H1 (cell line): ENCODE measurements around the gene CEP192. TPM values are rescaled to one million over a fixed set of nuclear protein-coding genes. Genes with fewer than 3 reads are reported as not detected.

Source experiments
- CTCF ChIA-PET: fragments of 300-600 bp; sonication (Branson Sonifier 250); formaldehyde crosslinking; loops from one replicate; lab custom pipeline; 2021; ENCODE audit not compliant: partially characterized antibody; lab: Charles Lee
- POLR2A ChIA-PET: fragments of 300-600 bp; sonication (Branson Sonifier 250); formaldehyde crosslinking; loops from one replicate; lab custom pipeline; 2021; ENCODE audit warnings: inconsistent platforms; ENCODE audit not compliant: partially characterized antibody; lab: Charles Lee
- DNase-seq, 2 experiments: peaks; one replicate each; pipeline versions ENCODE4 v3.0.0 to v3.0.0-alpha.2; 2010 to 2022; ENCODE audit warnings: low spot score in 2 of 2, low read depth in 1 of 2, mixed read lengths in 1 of 2
- FAIRE-seq: peaks from 2 replicates; lab custom pipeline; 2011; peaks lifted over from hg19 to GRCh38; lab: Jason Lieb, UNC
- H2AFZ ChIP-seq: 2 replicates; pipeline ENCODE4 v1.8.1; 2012; ENCODE audit warnings: low read length, inconsistent platforms
- H2AK5ac ChIP-seq: 2 replicates; pipeline ENCODE4 v1.6.1; 2013; ENCODE audit warnings: low read depth, low read length
- H2BK120ac ChIP-seq: replicated peaks from 2 replicates; pipeline ENCODE3; 2013; ENCODE audit warnings: low read depth, low read length, inconsistent platforms
- H2BK12ac ChIP-seq: 2 replicates; pipeline ENCODE4 v1.6.1; 2013; ENCODE audit warnings: low read depth, low read length
- H2BK15ac ChIP-seq: 2 replicates; pipeline ENCODE4 v1.6.1; 2013; ENCODE audit warnings: low read length
- H2BK20ac ChIP-seq: 2 replicates; pipeline ENCODE4 v1.6.1; 2013; ENCODE audit warnings: low read length
- H2BK5ac ChIP-seq: 2 replicates; pipeline ENCODE4 v1.6.1; 2013; ENCODE audit warnings: low read depth, low read length
- H3K14ac ChIP-seq: 2 replicates; pipeline ENCODE4 v1.6.1; 2013; ENCODE audit warnings: inconsistent platforms; ENCODE audit not compliant: insufficient read length
- H3K18ac ChIP-seq: 2 replicates; pipeline ENCODE4 v1.6.1; 2013; ENCODE audit warnings: low read length; ENCODE audit errors: extremely low read depth
- H3K23ac ChIP-seq: 2 replicates; pipeline ENCODE4 v1.6.1; 2013; ENCODE audit warnings: inconsistent platforms; ENCODE audit not compliant: insufficient read length
- H3K23me2 ChIP-seq: 2 replicates; pipeline ENCODE4 v1.6.1; 2013; ENCODE audit warnings: low read depth, low read length
- H3K27ac ChIP-seq: 2 replicates; pipeline ENCODE4 v1.6.1; 2011; ENCODE audit warnings: low read depth, low read length, inconsistent platforms
- H3K27me3 ChIP-seq, 4 experiments: replicated peaks in 1 of 4; 1 replicate in 1 of 4; 2 replicates in 3 of 4; pipeline versions ENCODE4 v1.6.1 to v1.8.1; 2011 to 2013; ENCODE audit warnings: low read length in 3 of 4, mild to moderate bottlenecking in 3 of 4, inconsistent platforms in 2 of 4, mixed read lengths in 2 of 4, moderate library complexity in 1 of 4; ENCODE audit not compliant: control insufficient read depth in 3 of 4, insufficient read depth in 3 of 4; ENCODE audit errors: extremely low read depth in 1 of 4
- H3K36me3 ChIP-seq, 4 experiments: 2 replicates each; pipeline versions ENCODE4 v1.6.1 to v1.8.1; 2011 to 2013; ENCODE audit warnings: mild to moderate bottlenecking in 4 of 4, low read length in 3 of 4, moderate library complexity in 2 of 4, control low read depth in 1 of 4, inconsistent platforms in 1 of 4; ENCODE audit not compliant: insufficient read depth in 4 of 4, control insufficient read depth in 2 of 4
- H3K4ac ChIP-seq: replicated peaks from 2 replicates; pipeline ENCODE3; 2013; ENCODE audit warnings: low read length, low read depth, mixed read lengths, inconsistent platforms; ENCODE audit not compliant: insufficient read length
- H3K4me1 ChIP-seq, 4 experiments: replicated peaks in 1 of 4; 1 replicate in 1 of 4; 2 replicates in 3 of 4; pipeline versions ENCODE4 v1.6.1 to v1.8.1; 2011 to 2013; ENCODE audit warnings: low read length in 3 of 4, inconsistent platforms in 2 of 4, mixed read lengths in 1 of 4; ENCODE audit not compliant: insufficient read depth in 4 of 4, control insufficient read depth in 3 of 4
- H3K4me2 ChIP-seq, 2 experiments: 2 replicates each; pipeline versions ENCODE4 v1.6.1 to v1.8.1; 2011 to 2013; ENCODE audit warnings: low read depth in 2 of 2, low read length in 2 of 2, control low read depth in 1 of 2, inconsistent platforms in 1 of 2, mild to moderate bottlenecking in 1 of 2; ENCODE audit not compliant: insufficient read depth in 1 of 2
- H3K4me3 ChIP-seq, 4 experiments: fragments of 200-600, 300-600 bp in 1 of 4; sonication (generic), shearing (Covaris generic), sonication (Bioruptor Twin) in 1 of 4; 2 replicates each; pipeline versions ENCODE4 v1.5.1 to v1.8.1; 2011 to 2016; ENCODE audit warnings: low read length in 4 of 4, low read depth in 3 of 4, control low read depth in 2 of 4, inconsistent platforms in 2 of 4, mild to moderate bottlenecking in 2 of 4, mixed read lengths in 1 of 4, moderate library complexity in 1 of 4; ENCODE audit not compliant: insufficient read depth in 2 of 4; ENCODE audit errors: extremely low read depth in 1 of 4
- H3K56ac ChIP-seq: replicated peaks from 2 replicates; pipeline ENCODE3; 2013; ENCODE audit warnings: low read depth, mild to moderate bottlenecking, mixed read lengths, low read length, inconsistent platforms; ENCODE audit not compliant: insufficient read length
- H3K79me1 ChIP-seq: 2 replicates; pipeline ENCODE4 v1.6.1; 2013; ENCODE audit warnings: low read depth, low read length, control low read depth
- H3K79me2 ChIP-seq, 2 experiments: 2 replicates each; pipeline versions ENCODE4 v1.6.1 to v1.8.1; 2012 to 2013; ENCODE audit warnings: low read length in 2 of 2, mild to moderate bottlenecking in 2 of 2, inconsistent platforms in 1 of 2; ENCODE audit not compliant: insufficient read depth in 2 of 2, control insufficient read depth in 1 of 2
- H3K9ac ChIP-seq, 4 experiments: replicated peaks in 1 of 4; 1 replicate in 1 of 4; 2 replicates in 3 of 4; pipeline versions ENCODE4 v1.6.1 to v1.8.1; 2011 to 2013; ENCODE audit warnings: low read depth in 3 of 4, low read length in 3 of 4, control low read depth in 2 of 4, mild to moderate bottlenecking in 2 of 4, moderate library complexity in 2 of 4, inconsistent platforms in 1 of 4; ENCODE audit errors: extremely low read depth in 1 of 4
- H3K9me3 ChIP-seq, 2 experiments: 2 replicates each; pipeline versions ENCODE4 v1.6.1 to v1.8.1; 2012 to 2013; ENCODE audit warnings: mild to moderate bottlenecking in 2 of 2, moderate library complexity in 2 of 2, control low read depth in 1 of 2, inconsistent platforms in 1 of 2, low read depth in 1 of 2, low read length in 1 of 2, mixed read lengths in 1 of 2; ENCODE audit not compliant: insufficient read depth in 2 of 2
- H4K20me1 ChIP-seq, 2 experiments: replicated peaks in 1 of 2; 2 replicates each; pipeline versions ENCODE3 to v1.8.1; 2011 to 2013; ENCODE audit warnings: inconsistent platforms in 2 of 2, low read length in 2 of 2, mild to moderate bottlenecking in 1 of 2; ENCODE audit not compliant: insufficient read depth in 2 of 2, control insufficient read depth in 1 of 2
- H4K5ac ChIP-seq: 2 replicates; pipeline ENCODE4 v1.6.1; 2013; ENCODE audit warnings: low read length, low read depth, mixed read lengths, inconsistent platforms; ENCODE audit not compliant: insufficient read length
- H4K8ac ChIP-seq: 2 replicates; pipeline ENCODE4 v1.8.0; 2013; ENCODE audit warnings: mild to moderate bottlenecking, moderate library complexity, low read length, inconsistent platforms; ENCODE audit not compliant: insufficient read depth; ENCODE audit errors: extremely low read depth
- H4K91ac ChIP-seq: replicated peaks from 2 replicates; pipeline ENCODE3; 2013; ENCODE audit warnings: low read length, mixed read lengths, inconsistent platforms; ENCODE audit not compliant: insufficient read length
- CTBP2 ChIP-seq: IDR thresholded peaks from 2 replicates; pipeline ENCODE4 v1.7.0; 2011; ENCODE audit warnings: borderline replicate concordance, mild to moderate bottlenecking, moderate library complexity, mixed read lengths, low read length; ENCODE audit not compliant: insufficient read depth, insufficient read length
- CTCF ChIP-seq, 3 experiments: IDR thresholded peaks; 1 replicate in 2 of 3; 2 replicates in 1 of 3; pipeline versions ENCODE4 v1.5.1 to v1.6.1; 2011; ENCODE audit warnings: low read length in 3 of 3, mild to moderate bottlenecking in 3 of 3, inconsistent platforms in 2 of 3, low read depth in 1 of 3, moderate library complexity in 1 of 3; ENCODE audit not compliant: insufficient read depth in 1 of 3; ENCODE audit errors: control extremely low read depth in 1 of 3
- POU5F1 ChIP-seq: IDR thresholded peaks from 2 replicates; pipeline ENCODE4 v1.6.1; 2011; ENCODE audit warnings: low read depth, mild to moderate bottlenecking, low read length, moderate library complexity
- RAD21 ChIP-seq, 2 experiments: IDR thresholded peaks in 1 of 2; conservative IDR thresholded peaks in 1 of 2; 2 replicates each; pipeline ENCODE4 v1.6.1; 2011; ENCODE audit warnings: low read depth in 2 of 2, low read length in 2 of 2, improper control_type of control experiment in 1 of 2, inconsistent platforms in 1 of 2, mild to moderate bottlenecking in 1 of 2, moderate library complexity in 1 of 2
- SRF ChIP-seq: IDR thresholded peaks from 2 replicates; pipeline ENCODE4 v1.6.1; 2011; ENCODE audit warnings: mild to moderate bottlenecking, low read depth, low read length, moderate library complexity
- WGBS, 2 experiments: shearing (Covaris generic) in 1 of 2; methylation state at CpG; one replicate each; pipeline versions ENCODE4 v1.1.6 to v1.1.7; 2013 to 2015; ENCODE audit warnings: low lambda C conversion rate in 2 of 2, mixed read lengths in 2 of 2, inconsistent platforms in 1 of 2, low coverage in 1 of 2, missing lambda C conversion rate in 1 of 2; ENCODE audit not compliant: insufficient replicate concordance in 2 of 2, insufficient coverage in 1 of 2, insufficient read length in 1 of 2; ENCODE audit errors: extremely low coverage in 1 of 2, missing lambda C conversion rate in 1 of 2; 5-methylcytosine and 5-hydroxymethylcytosine counted together
- polyA plus RNA-seq, 7 experiments: library from polyadenylated mRNA; depleted of rRNA in 3 of 7; stranded (reverse) in 5 of 7; unstranded in 2 of 7; fragments of >200 nt in 5 of 7; fragments of 200-250 nt in 2 of 7; gene quantifications; 1 replicate in 5 of 7; 2 replicates in 1 of 7; 4 replicates in 1 of 7; pipeline versions ENCODE4 v1.2.1 to v1.2.3, GENCODE V29; 2011 to 2013; ENCODE audit warnings: missing spikeins in 2 of 7, mixed read lengths in 2 of 7
- total RNA-seq: library from RNA; stranded (reverse); fragmentation: NEBNext Ultra II Directional; extraction: Animal tissue kit (Norgen Biotek cat#: 25700); gene quantifications from 2 replicates; pipeline ENCODE4 v1.2.1, GENCODE V29; 2021

Gene CEP192
- total and polyA plus RNA-seq, 2 of the 8 experiments (the other 6 are each of a cell fraction or from before 2014, with no cell fraction given), result 13.4 to 23.1 TPM

DNA sequence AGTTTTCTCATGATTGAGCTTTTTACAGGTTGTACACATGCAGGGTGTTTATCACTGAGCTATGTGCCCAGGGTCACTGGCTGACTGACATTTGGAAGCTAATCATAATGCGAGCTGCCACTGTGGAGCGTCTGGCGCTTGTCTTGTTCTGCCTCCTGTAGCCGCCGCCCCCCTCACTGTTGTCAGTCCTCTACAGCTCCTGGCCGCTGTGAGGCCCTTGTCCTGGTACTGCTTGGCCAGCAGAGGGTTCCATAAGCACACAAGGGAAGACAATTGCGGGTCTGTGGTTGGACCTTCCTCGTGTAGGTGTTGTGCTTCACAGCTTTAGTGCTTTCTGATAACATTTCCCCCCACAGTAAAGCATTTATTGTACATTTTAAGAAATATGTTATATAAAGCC, 121.8 kb downstream of the CEP192 start:
- DNase-seq (peak; percentile 64 to 65), FAIRE-seq (peak; percentile 68)
- H3K79me1 ChIP-seq, result no peaks in the 10 kb centered on the region
- WGBS, 2 experiments, result 42% methylated on average over 8 of the region's 8 CpGs; no CpG with 5 or more reads in 1 of the 2 experiments
- H4K20me1 ChIP-seq, result no peaks in the 10 kb centered on the region
- no peak overlapping the region for H2BK20ac ChIP-seq
- no peaks in the 10 kb centered on the region for H3K4me1 ChIP-seq
- H3K27ac ChIP-seq, result no peak overlapping the region
- H3K14ac ChIP-seq, result no peak overlapping the region
- H3K23me2 ChIP-seq, result no peaks in the 10 kb centered on the region
- no peak overlapping the region for H3K9ac ChIP-seq
- no peak overlapping the region for H4K91ac ChIP-seq
- no peak overlapping the region for H3K18ac ChIP-seq
- no peak overlapping the region for H3K4ac ChIP-seq
- no peak overlapping the region for H2BK120ac ChIP-seq
- no peak overlapping the region for H3K23ac ChIP-seq
- H4K8ac ChIP-seq, result no peak overlapping the region
- no peak overlapping the region for H2BK5ac ChIP-seq
- H2AFZ ChIP-seq, result no peak overlapping the region
- TF ChIP-seq CTCF (IDR thresholded peaks at IDR 0.05; ENCODE audit: control extremely low read depth in 1 of 3, insufficient read depth in 1 of 3, low read depth in 1 of 3, low read length in 3 of 3), result peak; percentile 64 to 80 (median 76)
- TF ChIP-seq POU5F1, result no peak
- TF ChIP-seq SRF, result no peak
- no peak for TF ChIP-seq CTBP2
- TF ChIP-seq RAD21 (IDR thresholded peaks at IDR 0.05 in 1 of 2, conservative IDR thresholded peaks at IDR 0.05 in 1 of 2; ENCODE audit: low read depth in 2 of 2, low read length in 2 of 2), result peak; percentile 76 to 83
- H3K79me2 ChIP-seq, result no peaks in the 10 kb centered on the region
- H4K5ac ChIP-seq, result no peak overlapping the region
- CTCF ChIA-PET, result interaction anchor here (0.5 to 4.5 kb wide), 16 partner anchors 8 to 464 kb away, joined by 3 to 19 read pairs (median 4); no protein-coding TSS in a partner anchor
- peaks cover 0 to 24% (median 12%) of the 10 kb centered on the region in 4 experiments; a peak in 7 of 8 replicates for H3K36me3 ChIP-seq
- POLR2A ChIA-PET, result no interaction called here
- no peaks in the 10 kb centered on the region for H3K27me3 ChIP-seq
- no peak overlapping the region for H3K4me2 ChIP-seq
- H2BK15ac ChIP-seq, result no peak overlapping the region
- no peak overlapping the region for H2BK12ac ChIP-seq
- no peak overlapping the region for H3K4me3 ChIP-seq
- no peak overlapping the region for H2AK5ac ChIP-seq
- no peak overlapping the region for H3K56ac ChIP-seq
- H3K9me3 ChIP-seq, result 0 out of 4 replicates have a peak, but pooled peaks cover 0 to 3% of the 10 kb centered on the region in 2 experiments
